HCT116 (cell line): Measurements from ENCODE around the gene ATP2C1.

Experiments
- CEBPB ChIP-seq: IDR thresholded peaks from 2 replicates; pipeline ENCODE4 v1.6.1; 2012; ENCODE audit warnings: low read depth
- EGR1 ChIP-seq: IDR thresholded peaks from 2 replicates; pipeline ENCODE4 v1.6.1; 2012; ENCODE audit warnings: low read depth
- ELF1 ChIP-seq: IDR thresholded peaks from 2 replicates; pipeline ENCODE4 v1.6.1; 2012; ENCODE audit warnings: low read depth, borderline replicate concordance
- SIN3A ChIP-seq: IDR thresholded peaks from 2 replicates; pipeline ENCODE4 v1.6.1; 2012; ENCODE audit warnings: low read depth
- SP1 ChIP-seq: IDR thresholded peaks from 2 replicates; pipeline ENCODE4 v1.6.1; 2012; ENCODE audit warnings: low read depth
- TF ChIP-seq, protein P1 (sequence below): IDR thresholded peaks from 2 replicates; pipeline ENCODE4 v1.6.1; 2012

DNA sequence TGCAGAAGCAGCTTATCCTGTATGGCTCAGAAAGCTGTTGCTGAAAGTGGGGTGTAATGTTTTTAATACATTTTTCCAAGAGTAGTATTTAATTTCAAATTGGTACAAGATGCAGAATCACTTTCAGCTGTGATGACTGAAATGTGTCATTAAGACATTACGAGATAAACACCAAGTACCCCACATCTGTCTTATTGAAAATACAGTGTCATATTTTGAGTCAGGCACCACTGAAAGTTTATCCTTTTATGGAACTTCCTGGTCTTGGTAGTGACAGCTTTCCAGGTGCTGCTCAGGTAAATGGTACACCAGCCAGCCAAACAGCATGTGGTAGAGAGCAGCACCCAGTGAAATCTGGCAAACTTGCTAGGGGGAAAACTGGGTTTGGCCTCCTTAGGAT is 115.8 kb downstream of the ATP2C1 start:
- TF ChIP-seq CEBPB (no peak), SP1 (no peak), ELF1 (no peak), EGR1 (no peak), SIN3A (no peak)
- TF ChIP-seq, protein P1, sequence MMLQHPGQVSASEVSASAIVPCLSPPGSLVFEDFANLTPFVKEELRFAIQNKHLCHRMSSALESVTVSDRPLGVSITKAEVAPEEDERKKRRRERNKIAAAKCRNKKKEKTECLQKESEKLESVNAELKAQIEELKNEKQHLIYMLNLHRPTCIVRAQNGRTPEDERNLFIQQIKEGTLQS = no peak
